MM.1S (cell line): ENCODE measurements around the gene ANO2.

Experiments used
- DNase-seq: peaks from one replicate; pipeline ENCODE4 v3.0.0-alpha.2; 2015
- H2AFZ ChIP-seq: fragments of 300-600 bp; sonication (generic); 2 replicates; pipeline ENCODE4 v1.6.0; 2016; ENCODE audit warnings: antibody characterized with exemption, low read length
- H3F3A ChIP-seq: fragments of 300-600 bp; sonication (generic); 2 replicates; pipeline ENCODE4 v1.6.1; 2016; ENCODE audit warnings: mild to moderate bottlenecking, antibody characterized with exemption, low read length, moderate library complexity, mixed read lengths; ENCODE audit not compliant: insufficient read depth
- H3K27ac ChIP-seq: fragments of 300-600 bp; sonication (generic); 2 replicates; pipeline ENCODE4 v1.5.1; 2016; ENCODE audit warnings: mild to moderate bottlenecking, low read length
- H3K27me3 ChIP-seq: fragments of 300-600 bp; sonication (generic); replicated peaks from 2 replicates; pipeline ENCODE4 v1.6.0; 2016; ENCODE audit warnings: low read length; ENCODE audit not compliant: insufficient read depth
- H3K36me3 ChIP-seq: fragments of 300-600 bp; sonication (generic); replicated peaks from 2 replicates; pipeline ENCODE4 v1.6.1; 2016; ENCODE audit warnings: mild to moderate bottlenecking, low read length, mixed read lengths; ENCODE audit not compliant: insufficient read depth
- H3K4me1 ChIP-seq: fragments of 300-600 bp; sonication (generic); 2 replicates; pipeline ENCODE4 v1.6.1; 2016; ENCODE audit warnings: low read length, mixed read lengths
- H3K4me2 ChIP-seq: fragments of 300-600 bp; sonication (generic); 2 replicates; pipeline ENCODE4 v1.6.0; 2016; ENCODE audit warnings: low read depth, low read length
- H3K4me3 ChIP-seq: fragments of 300-600 bp; sonication (generic); 2 replicates; pipeline ENCODE4 v1.5.1; 2016; ENCODE audit warnings: low read length, mixed read lengths
- H3K79me2 ChIP-seq: fragments of 300-600 bp; sonication (generic); 2 replicates; pipeline ENCODE4 v1.6.1; 2016; ENCODE audit warnings: mixed run types, low read length, mixed read lengths
- H3K9ac ChIP-seq: fragments of 300-600 bp; sonication (generic); 2 replicates; pipeline ENCODE4 v1.6.1; 2016; ENCODE audit warnings: low read length, mixed read lengths
- H3K9me2 ChIP-seq: fragments of 300-600 bp; sonication (generic); replicated peaks from 2 replicates; pipeline ENCODE4 v1.6.1; 2016; ENCODE audit warnings: mild to moderate bottlenecking, low read length, mixed read lengths; ENCODE audit not compliant: insufficient read depth
- H3K9me3 ChIP-seq: fragments of 300-600 bp; sonication (generic); replicated peaks from 2 replicates; pipeline ENCODE4 v1.6.1; 2016; ENCODE audit warnings: mild to moderate bottlenecking, low read length, mixed read lengths; ENCODE audit not compliant: insufficient read depth
- H4K20me1 ChIP-seq: fragments of 300-600 bp; sonication (generic); 2 replicates; pipeline ENCODE4 v1.6.1; 2016; ENCODE audit warnings: mild to moderate bottlenecking, low read length, moderate library complexity, mixed read lengths; ENCODE audit not compliant: insufficient read depth
- CTCF ChIP-seq: fragments of 300-600 bp; sonication (generic); IDR thresholded peaks from 2 replicates; pipeline ENCODE4 v1.5.1; 2016; ENCODE audit warnings: antibody characterized with exemption, low read length, mixed read lengths
- EZH2 ChIP-seq: fragments of 300-600 bp; sonication (generic); optimal IDR thresholded peaks from 2 replicates; pipeline ENCODE3; 2017; ENCODE audit warnings: low read depth, mild to moderate bottlenecking, antibody characterized with exemption, low read length, mixed read lengths
- EZH2phosphoT487 ChIP-seq: fragments of 300-600 bp; sonication (generic); IDR thresholded peaks from 2 replicates; pipeline ENCODE4 v1.6.1; 2018; ENCODE audit warnings: antibody characterized with exemption, low read length

ANO2 gene

DNA sequence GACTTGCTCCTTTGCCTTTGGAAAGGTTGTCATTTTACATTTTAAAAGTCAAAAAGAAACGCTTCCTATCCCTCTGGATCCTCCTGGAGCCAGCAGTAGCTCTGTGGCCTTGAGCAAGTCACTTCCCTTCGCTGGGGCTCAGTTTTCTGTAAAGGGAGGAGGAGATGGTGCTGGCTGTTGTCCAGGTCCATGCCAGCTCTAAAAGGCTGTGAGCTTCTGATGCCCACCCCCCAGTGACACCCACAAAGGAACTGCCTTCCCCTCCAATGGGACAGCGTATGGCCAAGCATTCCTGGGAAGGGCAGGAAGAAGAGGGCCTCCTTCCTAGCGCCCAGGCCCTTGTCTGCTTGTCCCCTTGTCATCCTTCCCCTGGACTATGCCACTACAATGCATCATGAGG, 431.7 kb downstream of the ANO2 start:
- Histone ChIP-seq H3K36me3 (no peaks in the 10 kb centered on the region), H3K4me2 (no peak overlapping the region), H3K27me3 (no peaks in the 10 kb centered on the region), H3K9me2 (no peaks in the 10 kb centered on the region), H3F3A (no peaks in the 10 kb centered on the region), H3K9me3 (no peaks in the 10 kb centered on the region), H3K4me3 (no peak overlapping the region), H2AFZ (no peak overlapping the region), H4K20me1 (no peaks in the 10 kb centered on the region), H3K27ac (no peak overlapping the region), H3K9ac (no peak overlapping the region), H3K79me2 (no peaks in the 10 kb centered on the region), H3K4me1 (no peaks in the 10 kb centered on the region)
- DNase-seq = no peak
- no peak for TF ChIP-seq CTCF
- TF ChIP-seq EZH2 = no peak
- TF ChIP-seq EZH2phosphoT487 = no peak
